Heart left ventricle (tissue), 13 donors: Measurements from ENCODE around the gene TKFC.

Experiments used
- CTCF ChIP-seq, 12 donors: fragments of 200-600 bp; sonication (generic) in 4 of 12; IDR thresholded peaks; one replicate each; pipeline versions ENCODE4 v1.5.0 to v1.8.0; 2018 to 2022; ENCODE audit warnings: antibody characterized with exemption in 12 of 12, mild to moderate bottlenecking in 5 of 12
- POLR2A ChIP-seq, 2 donors: fragments of 450-650 bp; IDR thresholded peaks; one replicate each; pipeline ENCODE4 v1.6.1; 2017; ENCODE audit warnings: antibody characterized with exemption in 2 of 2, mild to moderate bottlenecking in 2 of 2, moderate library complexity in 2 of 2
- donor health status: ischemic (EF 13 %, LVEDD 7.1; RV severe dilation, severe dysfunction).
- donor health status: DM: no; HTN: yes; CAD: no.
- donor health status: DM: no; HTN: no; CAD: no.
- donor health status: ischemic (EF 25% LVEDD 6.9; RV normal size, moderate dysfunction).
- donor health status: ischemic (EF 25% LVEDD 5.7; RV mildly dilated, moderate dysfunction).
- donor health status: ischemic (EF 35%, LVEDD 5.7; RV mildly dilated, moderate dysfunction).
- donor health status: nonischemic (EF 11% LVEDD 7.7; RV severe dilation, severe dysfunction).
- donor health status: DM: yes; HTN: yes; CAD: no.
- donor health status: PGD.
- donor health status: ischemic (EF 29% LVEDD 5.4; RV normal size, mild dysfunction).
- donor health status: nonischemic (EF 23%, LVEDD 6.1; RV moderate dilation, normal function).

GRCh38 chr11:61361237-61361740, 28.3 kb downstream of the TKFC start:
- TF ChIP-seq CTCF (IDR thresholded peaks at IDR 0.05): no peak
- TF ChIP-seq POLR2A (IDR thresholded peaks at IDR 0.05): no peak
